ENCODE results near the gene STPG1.

STPG1 gene

GRCh38 chr1:24373044-24373443 lies 40.5 kb downstream of the STPG1 start:
- DNase-seq (ENCODE audit: low read depth in 1 of 2, low spot score in 1 of 2) = no peak

DNA sequence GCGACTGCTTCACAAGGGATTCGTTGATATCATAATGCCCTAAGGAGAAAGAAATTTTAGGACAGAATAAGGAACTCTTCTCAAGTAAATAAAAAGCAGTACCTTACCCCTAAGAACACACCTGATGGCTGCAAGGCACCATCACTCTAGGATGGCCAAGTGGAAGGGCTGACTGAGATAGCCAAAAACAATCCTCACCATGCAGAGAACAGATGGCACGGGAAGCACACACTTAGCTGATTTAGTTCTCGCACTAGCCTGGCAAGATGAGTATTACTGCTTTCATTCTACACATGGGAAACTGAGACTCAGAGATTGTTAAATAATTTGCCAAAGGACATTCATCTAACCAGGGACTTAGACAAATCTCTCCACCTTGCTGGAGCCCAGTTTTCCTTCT lies 43.8 kb downstream of the STPG1 start:
- no peak for DNase-seq (ENCODE audit: low read depth in 1 of 2, low spot score in 1 of 2)

DNA sequence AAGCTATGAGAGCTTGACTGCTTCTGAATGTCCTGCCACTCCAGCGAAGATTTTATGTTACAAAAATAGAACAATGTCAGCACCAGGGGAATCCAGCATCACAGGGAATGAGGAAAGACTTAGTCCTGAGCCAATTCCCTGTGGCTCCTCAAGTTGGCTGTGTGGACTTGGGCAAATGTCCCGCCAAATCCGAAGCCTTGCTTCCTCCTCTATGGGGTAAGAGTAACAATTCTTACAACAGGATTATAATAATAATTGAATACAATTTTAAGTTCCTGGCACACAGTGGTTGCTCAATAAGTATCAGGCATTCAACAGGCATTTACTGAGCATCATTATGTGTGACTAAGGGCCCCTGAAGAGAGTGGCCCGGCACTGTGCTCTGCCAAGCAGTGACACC lies 44.4 kb downstream of the STPG1 start:
- no peak for DNase-seq (ENCODE audit: low read depth in 1 of 2, low spot score in 1 of 2)

- DNase-seq (ENCODE audit: low read depth in 1 of 2, low spot score in 1 of 2) = no peak
Measured at GRCh38 chr1:24366707-24367106, 46.9 kb downstream of the STPG1 start.

DNA sequence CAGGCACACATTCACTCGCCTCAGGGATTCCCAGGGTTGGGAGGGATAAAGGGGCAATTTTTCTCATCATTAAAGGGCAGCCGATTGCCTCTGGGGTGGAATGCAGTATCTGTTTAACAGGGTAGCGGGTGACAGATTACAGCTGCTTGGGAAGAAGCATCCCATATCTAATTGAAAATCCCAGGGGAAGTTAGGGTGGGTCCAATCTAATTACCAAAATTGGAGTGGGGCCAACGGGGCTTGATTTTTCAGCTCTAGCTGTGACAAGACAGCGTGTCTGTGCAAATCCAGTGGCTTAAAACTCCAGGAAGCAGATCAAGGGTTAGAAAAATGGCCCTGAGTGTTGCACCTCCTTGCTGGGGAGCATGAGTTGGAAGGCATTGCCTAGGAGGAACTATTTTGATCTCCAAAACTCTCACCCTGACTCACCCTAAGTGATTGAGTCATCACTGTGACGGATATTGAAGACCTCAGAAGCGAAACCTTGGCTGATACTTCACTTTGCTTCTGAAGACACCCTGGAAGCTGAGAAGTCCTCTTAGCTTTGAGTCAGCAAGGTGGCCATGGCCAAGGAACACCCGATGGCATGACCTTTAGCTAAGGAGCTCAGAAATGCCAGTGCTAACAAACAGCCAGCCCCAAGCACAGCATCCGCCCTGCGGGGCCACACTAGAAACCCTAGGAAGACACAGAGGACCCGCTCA lies 48.5 kb downstream of the STPG1 start:
- peak in 1 of 2 donors; percentile 42 for DNase-seq (ENCODE audit: low read depth in 1 of 2, low spot score in 1 of 2)

DNA sequence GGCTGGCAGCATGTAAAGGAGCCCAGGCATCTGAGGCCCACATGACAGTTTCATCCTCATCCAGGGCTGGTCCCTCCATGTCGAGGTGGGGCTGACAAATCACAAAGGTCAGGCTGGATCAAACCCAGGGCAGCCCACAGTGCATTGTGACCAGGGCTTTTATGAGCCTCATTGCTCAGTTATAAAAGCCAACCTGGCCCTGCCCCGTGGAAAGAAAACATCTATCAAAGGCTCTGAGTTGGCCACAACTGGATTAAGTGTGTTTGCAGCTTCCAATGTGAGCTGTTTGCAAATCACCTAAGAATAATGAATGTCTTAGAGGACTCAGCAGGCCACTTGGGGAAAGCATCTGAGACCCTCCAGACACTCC lies 49.0 kb downstream of the STPG1 start:
- no peak for DNase-seq (ENCODE audit: low read depth in 1 of 2, low spot score in 1 of 2)

DNA sequence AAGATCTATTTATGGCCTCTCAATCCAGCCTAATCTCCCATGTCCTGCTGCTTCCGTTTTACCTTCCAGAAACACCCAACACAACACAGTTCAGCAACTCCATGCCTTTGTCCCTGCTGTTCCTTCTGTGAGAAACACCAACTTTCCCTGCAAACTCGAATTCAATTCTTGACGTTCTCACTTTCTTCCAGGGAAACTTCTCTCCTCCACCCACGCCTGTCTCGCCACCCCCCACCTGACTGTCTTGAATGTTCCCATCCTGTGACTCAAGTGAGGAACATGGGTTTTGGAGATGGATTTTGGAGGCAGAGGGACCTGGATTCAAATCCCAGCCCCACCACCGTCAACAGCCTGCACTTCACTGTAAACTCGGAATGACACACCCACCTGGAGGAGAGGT lies 49.6 kb downstream of the STPG1 start:
- no peak for DNase-seq (ENCODE audit: low read depth in 1 of 2, low spot score in 1 of 2)

DNA sequence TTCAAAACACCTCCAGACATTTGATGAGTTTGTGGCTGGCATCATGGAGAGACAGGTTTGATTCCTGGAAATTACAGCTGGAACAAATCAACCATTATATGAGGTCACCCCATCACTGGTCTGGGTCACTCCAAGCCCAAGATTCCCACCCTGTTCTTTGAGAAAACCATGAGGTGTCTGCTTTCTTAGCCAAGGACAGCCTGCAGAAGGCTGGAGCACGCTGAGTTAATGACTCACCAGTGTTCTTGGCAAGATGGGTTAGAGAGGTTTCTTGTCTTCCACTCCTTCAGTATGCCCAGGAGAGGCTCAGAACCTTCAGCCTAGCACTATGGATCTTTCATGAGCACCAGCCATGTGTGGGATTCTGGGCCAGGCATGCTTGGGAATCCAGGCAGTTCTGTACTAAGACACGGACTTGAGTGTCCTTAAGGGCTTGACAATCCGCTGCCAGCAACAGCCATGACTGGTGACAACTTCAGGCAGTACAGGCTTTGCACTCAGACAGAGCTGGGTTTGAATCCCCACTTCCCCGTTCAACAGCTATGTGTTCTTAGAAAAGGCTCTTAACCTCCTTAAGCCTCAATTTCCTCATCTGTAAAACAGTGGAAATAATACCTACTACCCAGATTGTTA lies 50.5 kb downstream of the STPG1 start:
- DNase-seq (ENCODE audit: low read depth in 1 of 2, low spot score in 1 of 2) = no peak

DNA sequence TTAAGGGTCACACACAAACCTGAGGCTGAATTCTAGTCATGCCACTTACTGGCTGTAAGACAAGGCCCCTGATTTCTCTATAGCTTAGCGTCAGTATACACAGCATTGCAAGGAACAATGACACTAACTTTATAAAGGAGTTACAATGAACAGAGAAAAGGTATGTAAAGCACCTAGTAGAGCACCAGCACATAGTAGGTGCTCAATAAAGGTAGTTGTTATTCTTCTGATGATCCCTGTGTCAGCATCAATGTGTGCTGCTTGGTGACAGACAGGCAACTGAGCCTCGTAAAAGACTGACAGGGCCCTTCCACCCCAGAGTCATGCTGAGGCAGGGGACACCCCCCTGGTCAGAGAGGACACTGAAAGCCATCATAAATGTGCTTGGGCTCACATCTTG lies 51.2 kb downstream of the STPG1 start:
- no peak for DNase-seq (ENCODE audit: low read depth in 1 of 2, low spot score in 1 of 2)

GRCh38 chr1:24361811-24362210 lies 51.8 kb downstream of the STPG1 start:
- DNase-seq (ENCODE audit: low read depth in 1 of 2, low spot score in 1 of 2) = no peak

GRCh38 chr1:24360681-24361080 lies 52.9 kb downstream of the STPG1 start:
- DNase-seq (ENCODE audit: low read depth in 1 of 2, low spot score in 1 of 2) = no peak

DNA sequence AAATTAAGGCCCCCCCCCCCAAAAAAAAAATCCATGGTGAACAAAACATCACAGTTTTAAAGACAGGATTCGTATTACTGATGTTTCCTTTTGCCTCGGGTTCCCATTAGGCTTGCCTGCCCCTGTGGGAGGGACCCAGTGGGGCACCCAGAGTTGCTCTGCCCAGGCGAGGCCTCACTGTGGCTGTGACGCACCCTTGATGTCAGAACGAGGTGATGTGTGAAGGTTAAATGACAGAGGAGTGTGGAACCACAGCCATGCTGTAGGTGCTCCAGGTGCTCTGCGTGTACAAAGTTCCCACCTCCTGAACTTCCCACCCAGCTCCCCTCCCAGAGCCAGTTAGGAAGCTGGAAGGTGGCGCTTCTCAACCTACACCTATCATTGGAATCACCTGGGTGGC lies 56.5 kb downstream of the STPG1 start:
- no peak for DNase-seq (ENCODE audit: low read depth in 1 of 2, low spot score in 1 of 2)

DNA sequence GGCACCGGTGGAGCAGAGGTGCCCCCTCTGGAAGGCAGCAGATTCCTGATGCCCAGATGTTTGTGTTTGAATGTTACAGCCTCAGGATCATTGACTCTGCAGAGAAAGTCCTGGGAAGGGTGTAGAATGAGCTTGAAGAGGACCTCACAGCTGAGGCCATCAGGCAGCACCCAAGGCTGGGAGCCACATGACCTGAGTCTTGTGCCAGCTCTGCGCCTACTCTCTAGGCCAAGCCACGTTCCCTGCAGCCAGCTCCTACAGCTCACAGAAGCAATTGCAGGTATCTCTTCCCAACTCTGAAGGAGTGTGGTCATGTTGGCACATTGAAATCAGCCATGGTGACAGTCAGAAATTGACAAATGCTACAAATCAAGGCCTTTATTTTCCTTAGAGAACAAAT lies 58.1 kb downstream of the STPG1 start:
- DNase-seq (ENCODE audit: low read depth in 1 of 2, low spot score in 1 of 2) = no peak

DNA sequence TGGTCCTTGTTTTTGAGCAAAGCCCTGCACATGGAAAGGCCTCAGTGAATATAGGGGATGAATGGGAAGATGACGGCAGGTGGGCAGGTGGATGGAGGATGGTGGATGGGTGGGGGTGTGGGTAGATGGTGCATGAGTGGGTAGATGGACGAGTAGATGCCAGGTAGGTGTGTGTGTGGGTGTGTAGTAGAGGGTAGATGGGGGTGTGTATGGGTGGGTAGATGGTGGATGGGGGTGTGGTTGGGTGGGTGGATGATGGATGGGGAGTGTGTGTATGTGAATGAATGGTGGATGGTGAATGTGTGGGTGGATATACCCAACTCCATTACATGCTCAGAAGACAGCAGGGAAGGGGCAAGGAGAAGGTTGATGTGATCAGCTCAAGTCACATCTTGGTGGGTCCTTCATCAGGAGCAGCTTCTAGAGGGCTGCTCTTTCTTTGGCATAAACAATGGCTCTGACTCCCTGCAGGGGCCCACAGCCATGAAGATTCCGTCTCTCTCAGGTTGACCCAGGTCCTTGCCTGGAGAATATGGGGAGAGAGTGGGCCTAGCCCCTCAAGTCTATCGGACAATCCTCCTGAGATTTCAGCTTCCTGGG lies 60.2 kb downstream of the STPG1 start:
- DNase-seq (ENCODE audit: low read depth in 1 of 2, low spot score in 1 of 2) = no peak

DNA sequence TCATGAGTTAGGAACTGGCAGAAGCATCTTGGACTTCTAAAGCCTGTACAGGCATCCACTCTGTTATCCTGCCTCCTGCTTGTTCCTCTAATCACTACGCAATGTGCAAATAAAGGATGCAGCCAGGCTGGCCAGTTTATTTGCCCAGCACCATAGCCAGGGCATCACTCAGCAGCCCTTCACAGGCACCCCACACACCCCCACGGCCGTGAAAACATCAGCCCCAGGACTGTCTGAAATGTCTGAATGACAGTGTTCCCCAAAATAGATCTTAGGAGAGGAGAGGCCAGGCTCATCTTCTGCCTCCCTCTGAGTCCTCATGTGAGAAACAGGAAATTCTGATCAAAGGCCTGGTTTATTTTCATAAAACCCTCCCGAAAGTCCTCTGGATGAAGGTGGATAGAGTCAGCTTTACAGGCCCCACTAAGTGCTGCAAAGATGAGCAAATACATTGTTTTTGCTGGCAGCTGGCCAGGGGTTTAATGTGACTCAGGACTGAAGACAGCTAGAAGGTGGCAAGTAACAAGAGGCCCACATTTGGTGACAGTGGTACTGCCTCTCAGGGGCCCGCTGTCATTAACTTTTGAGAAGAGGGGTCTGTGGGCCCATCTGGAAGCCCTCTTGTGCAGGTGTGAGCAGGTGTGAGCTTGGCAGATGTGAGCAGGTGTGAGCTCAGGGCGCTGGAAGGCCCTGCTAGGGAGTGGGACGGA lies 61.5 kb downstream of the STPG1 start:
- peak in 1 of 2 donors; percentile 43 for DNase-seq (ENCODE audit: low read depth in 1 of 2, low spot score in 1 of 2)

DNA sequence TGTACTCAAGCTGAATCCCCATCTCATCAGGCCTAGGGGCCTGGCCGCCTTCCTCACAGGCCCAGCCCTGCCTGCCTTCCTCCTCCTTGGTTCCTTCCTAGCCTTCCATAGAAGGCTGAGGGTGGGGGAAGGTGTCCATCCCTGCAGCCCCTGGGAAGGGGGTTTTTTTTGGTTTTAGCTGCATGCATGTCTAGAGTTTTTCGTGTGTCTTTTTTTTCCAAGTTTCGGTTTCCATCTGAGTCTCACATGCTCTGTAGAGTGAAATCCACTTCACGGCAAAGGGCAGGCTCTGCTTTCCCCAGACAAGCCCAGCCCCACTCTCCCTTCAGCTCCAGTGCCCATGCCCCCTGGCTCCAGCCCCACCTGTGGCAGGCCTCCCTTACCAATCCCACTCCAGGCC lies 62.3 kb downstream of the STPG1 start:
- DNase-seq (ENCODE audit: low read depth in 1 of 2, low spot score in 1 of 2) = no peak

DNA sequence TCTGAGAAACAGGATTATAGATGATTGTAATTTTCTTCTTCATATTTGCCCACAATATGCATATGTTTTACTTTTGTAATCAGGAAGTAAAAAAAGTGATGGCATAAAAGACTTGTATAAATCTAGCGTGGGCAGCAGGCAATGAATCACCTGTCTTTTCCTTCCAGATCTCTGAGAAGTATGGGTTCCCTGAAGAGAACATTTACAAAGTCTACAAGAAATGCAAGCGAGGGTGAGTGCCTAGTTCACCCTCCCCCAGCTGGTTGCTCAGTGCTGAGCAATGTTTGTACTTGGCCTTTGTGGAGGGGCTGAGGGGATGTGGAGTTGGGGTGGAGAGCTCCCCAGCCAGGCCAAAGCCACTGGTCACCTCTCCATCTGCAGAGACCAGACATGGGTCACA lies 63.7 kb downstream of the STPG1 start:
- peak in 1 of 2 donors; percentile 32 for DNase-seq (ENCODE audit: low read depth in 1 of 2, low spot score in 1 of 2)

DNA sequence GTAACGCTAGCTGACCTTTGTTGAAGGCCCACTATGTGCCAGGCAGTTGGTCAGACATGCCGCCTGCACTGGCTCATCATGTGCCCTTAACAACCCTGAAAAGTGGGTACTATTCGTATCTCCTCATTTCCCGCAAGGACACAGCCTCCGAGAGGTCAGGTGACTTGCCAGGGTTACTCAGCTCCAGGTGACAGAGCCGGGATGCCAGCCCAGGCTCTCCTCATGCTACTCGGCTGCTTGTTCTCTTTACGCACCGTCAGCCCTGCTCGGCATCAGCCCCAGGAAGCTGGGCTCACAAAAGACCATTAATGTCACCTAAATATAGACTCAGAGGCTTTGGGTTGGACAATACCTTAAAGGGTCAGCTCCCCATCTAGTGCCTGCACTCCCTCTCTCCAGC lies 65.4 kb downstream of the STPG1 start:
- DNase-seq (ENCODE audit: low read depth in 1 of 2, low spot score in 1 of 2) = no peak

GRCh38 chr1:24347159-24347934 lies 66.2 kb downstream of the STPG1 start:
- no peak for DNase-seq (ENCODE audit: low read depth in 1 of 2, low spot score in 1 of 2)

GRCh38 chr1:24345334-24345733 lies 68.2 kb downstream of the STPG1 start:
- DNase-seq (ENCODE audit: low read depth in 1 of 2, low spot score in 1 of 2) = no peak

- DNase-seq (ENCODE audit: low read depth in 1 of 2, low spot score in 1 of 2) = no peak
Measured at GRCh38 chr1:24344090-24344742, 69.4 kb downstream of the STPG1 start.

Measured in activated CD4-positive, alpha-beta T cell treated with anti-CD3 and anti-CD28 coated beads, Interleukin-2, amount 50 U/mL, for 24 hours (primary cell).